Gastroesophageal sphincter (tissue), 3 donors: ENCODE measurements around the gene ACADVL.

Experiments
- CTCF ChIP-seq, 4 experiments: fragments of 200-600 bp in 2 of 4; fragments of 450-650 bp in 2 of 4; sonication (generic) in 1 of 4; IDR thresholded peaks; one replicate each; pipeline ENCODE4 v1.5.1; 2017 to 2019; ENCODE audit warnings: antibody characterized with exemption in 4 of 4, mild to moderate bottlenecking in 2 of 4, moderate library complexity in 2 of 4
- POLR2AphosphoS5 ChIP-seq: sonication (generic); formaldehyde crosslinking; IDR thresholded peaks from one replicate; pipeline ENCODE4 v1.6.1; 2017; ENCODE audit warnings: antibody characterized with exemption

GRCh38 chr17:7218758-7219157, 980 bp upstream of the ACADVL start:
- TF ChIP-seq CTCF (IDR thresholded peaks at IDR 0.05): no peak
- TF ChIP-seq POLR2AphosphoS5: no peak
